AG09319 (cell line): ENCODE data around the gene ATP11A.

Experiments used
- DNase-seq: peaks from one replicate; pipeline ENCODE4 v3.0.0-alpha.2; 2010; ENCODE audit warnings: low read depth; ENCODE audit errors: extremely low read depth
- TF ChIP-seq, protein P1 (sequence below): IDR thresholded peaks from 2 replicates; pipeline ENCODE4 v1.5.1; 2011; ENCODE audit warnings: low read depth, mild to moderate bottlenecking, inconsistent platforms, low read length, moderate library complexity

The ATP11A gene

DNA sequence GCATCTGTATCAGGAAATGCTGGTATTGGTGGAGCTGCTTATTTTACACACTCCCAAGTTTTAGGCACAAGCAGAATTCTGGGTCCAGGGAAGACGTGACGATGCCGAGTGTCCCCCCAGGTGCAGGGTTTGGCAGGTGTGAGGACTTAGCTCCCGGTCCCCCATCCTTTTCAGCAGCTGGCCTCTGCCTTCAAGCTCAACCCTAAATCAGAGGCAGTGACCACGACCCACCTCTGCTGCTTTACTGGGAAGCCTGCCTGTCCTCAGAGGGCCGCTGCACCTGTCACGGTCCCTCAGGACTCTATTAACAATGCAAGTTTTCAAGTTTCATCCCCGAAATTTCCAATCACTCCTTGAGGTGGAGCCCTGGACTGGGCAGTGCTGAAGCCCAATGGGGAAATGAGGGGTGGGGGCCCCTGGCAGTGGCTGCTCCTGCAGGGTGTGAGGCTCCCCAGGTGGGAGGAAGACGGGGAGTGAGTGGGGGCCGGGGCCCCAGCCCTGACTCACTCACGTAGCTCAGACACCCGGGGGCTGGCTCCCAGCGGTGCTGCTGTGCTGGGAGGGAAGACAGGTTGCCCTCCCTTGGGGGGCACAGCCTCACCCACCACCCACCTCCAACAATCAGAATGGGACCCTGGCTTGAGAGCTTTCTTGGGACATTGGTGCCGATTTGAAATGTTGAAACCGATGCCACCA lies 186.6 kb downstream of the ATP11A start:
- no peak for DNase-seq
- TF ChIP-seq, protein P1, sequence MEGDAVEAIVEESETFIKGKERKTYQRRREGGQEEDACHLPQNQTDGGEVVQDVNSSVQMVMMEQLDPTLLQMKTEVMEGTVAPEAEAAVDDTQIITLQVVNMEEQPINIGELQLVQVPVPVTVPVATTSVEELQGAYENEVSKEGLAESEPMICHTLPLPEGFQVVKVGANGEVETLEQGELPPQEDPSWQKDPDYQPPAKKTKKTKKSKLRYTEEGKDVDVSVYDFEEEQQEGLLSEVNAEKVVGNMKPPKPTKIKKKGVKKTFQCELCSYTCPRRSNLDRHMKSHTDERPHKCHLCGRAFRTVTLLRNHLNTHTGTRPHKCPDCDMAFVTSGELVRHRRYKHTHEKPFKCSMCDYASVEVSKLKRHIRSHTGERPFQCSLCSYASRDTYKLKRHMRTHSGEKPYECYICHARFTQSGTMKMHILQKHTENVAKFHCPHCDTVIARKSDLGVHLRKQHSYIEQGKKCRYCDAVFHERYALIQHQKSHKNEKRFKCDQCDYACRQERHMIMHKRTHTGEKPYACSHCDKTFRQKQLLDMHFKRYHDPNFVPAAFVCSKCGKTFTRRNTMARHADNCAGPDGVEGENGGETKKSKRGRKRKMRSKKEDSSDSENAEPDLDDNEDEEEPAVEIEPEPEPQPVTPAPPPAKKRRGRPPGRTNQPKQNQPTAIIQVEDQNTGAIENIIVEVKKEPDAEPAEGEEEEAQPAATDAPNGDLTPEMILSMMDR, result no peak

DNA sequence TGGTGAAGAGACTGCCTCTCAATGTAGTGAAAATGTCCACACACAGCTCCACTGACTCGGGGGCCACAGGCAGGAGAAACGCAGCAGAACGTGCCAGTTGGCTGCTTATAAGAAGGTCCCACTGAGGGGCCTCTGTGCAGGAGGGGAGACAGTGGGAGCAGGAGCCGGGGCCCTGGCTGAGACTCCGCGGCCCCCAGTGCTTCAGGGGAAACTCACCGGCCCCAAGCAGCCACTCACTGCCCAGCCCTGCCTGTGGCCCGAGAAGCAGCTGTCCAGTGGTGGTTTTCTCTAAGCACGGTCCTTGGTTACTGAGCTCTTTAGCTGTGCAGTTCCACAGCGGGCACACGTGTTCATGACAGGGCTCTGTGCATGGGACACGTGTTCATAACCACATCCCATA lies 187.2 kb downstream of the ATP11A start:
- no peak for DNase-seq
- TF ChIP-seq, protein P1, result no peak

GRCh38 chr13:112877539-112877938 lies 187.7 kb downstream of the ATP11A start:
- no peak for DNase-seq
- TF ChIP-seq, protein P1, result no peak

GRCh38 chr13:112877976-112878955 lies 188.4 kb downstream of the ATP11A start:
- TF ChIP-seq, protein P1, result no peak
- DNase-seq, result no peak

DNA sequence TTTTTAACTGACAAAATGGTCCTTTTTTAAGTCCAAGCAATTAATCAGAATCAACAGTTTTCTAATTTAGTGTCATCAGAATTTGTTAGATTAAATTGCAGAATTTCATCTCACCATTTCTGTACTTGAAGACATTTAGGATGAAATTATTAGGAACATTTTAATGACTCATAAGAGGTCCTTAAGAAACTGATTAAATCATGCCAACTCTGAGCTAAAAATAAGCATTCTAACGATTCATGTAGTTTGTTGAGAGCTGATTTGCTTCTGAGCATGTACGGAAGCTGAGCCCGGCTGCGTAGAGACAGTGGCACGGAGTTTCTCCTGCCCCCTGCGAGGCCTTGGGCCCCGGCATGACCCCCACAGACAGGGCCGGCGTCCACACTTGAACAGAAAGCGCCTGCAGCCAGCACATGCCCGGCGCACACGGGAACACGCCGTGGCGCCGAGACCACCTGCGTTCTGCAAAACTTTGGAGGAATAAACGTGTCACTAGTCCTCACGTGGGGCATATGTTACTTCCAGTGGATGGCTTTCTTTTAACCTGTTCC lies 189.5 kb downstream of the ATP11A start:
- TF ChIP-seq, protein P1, result no peak
- DNase-seq, result no peak

- no peak for DNase-seq
- TF ChIP-seq, protein P1, result no peak
These were observed 190.4 kb downstream of the ATP11A start for GRCh38 chr13:112880221-112880641.
